Sigmoid colon (tissue), 4 donors: ENCODE results near the gene EXOC6.

Experiments
- EP300 ChIP-seq, 4 donors: sonication (generic); formaldehyde crosslinking; IDR thresholded peaks; one replicate each; pipeline ENCODE4 v1.6.1; 2017; ENCODE audit warnings: antibody characterized with exemption in 4 of 4
- POLR2A ChIP-seq, 2 donors: fragments of 450-650 bp; IDR thresholded peaks; one replicate each; pipeline ENCODE4 v1.6.1; 2016; ENCODE audit warnings: antibody characterized with exemption in 2 of 2, mild to moderate bottlenecking in 2 of 2, moderate library complexity in 2 of 2
- POLR2AphosphoS5 ChIP-seq, 4 donors: sonication (generic); formaldehyde crosslinking; IDR thresholded peaks; one replicate each; pipeline ENCODE4 v1.6.1; 2017; ENCODE audit warnings: antibody characterized with exemption in 4 of 4
- TF ChIP-seq, protein P1 (sequence below), 4 experiments: fragments of 450-650 bp in 3 of 4; fragments of 200-600 bp in 1 of 4; IDR thresholded peaks; one replicate each; pipeline ENCODE4 v1.5.1; 2016 to 2019; ENCODE audit warnings: antibody characterized with exemption in 4 of 4, mild to moderate bottlenecking in 3 of 4, moderate library complexity in 2 of 4

- TF ChIP-seq, protein P1, sequence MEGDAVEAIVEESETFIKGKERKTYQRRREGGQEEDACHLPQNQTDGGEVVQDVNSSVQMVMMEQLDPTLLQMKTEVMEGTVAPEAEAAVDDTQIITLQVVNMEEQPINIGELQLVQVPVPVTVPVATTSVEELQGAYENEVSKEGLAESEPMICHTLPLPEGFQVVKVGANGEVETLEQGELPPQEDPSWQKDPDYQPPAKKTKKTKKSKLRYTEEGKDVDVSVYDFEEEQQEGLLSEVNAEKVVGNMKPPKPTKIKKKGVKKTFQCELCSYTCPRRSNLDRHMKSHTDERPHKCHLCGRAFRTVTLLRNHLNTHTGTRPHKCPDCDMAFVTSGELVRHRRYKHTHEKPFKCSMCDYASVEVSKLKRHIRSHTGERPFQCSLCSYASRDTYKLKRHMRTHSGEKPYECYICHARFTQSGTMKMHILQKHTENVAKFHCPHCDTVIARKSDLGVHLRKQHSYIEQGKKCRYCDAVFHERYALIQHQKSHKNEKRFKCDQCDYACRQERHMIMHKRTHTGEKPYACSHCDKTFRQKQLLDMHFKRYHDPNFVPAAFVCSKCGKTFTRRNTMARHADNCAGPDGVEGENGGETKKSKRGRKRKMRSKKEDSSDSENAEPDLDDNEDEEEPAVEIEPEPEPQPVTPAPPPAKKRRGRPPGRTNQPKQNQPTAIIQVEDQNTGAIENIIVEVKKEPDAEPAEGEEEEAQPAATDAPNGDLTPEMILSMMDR (IDR thresholded peaks at IDR 0.05): no peak
- TF ChIP-seq POLR2A (IDR thresholded peaks at IDR 0.05) (no peak), EP300 (IDR thresholded peaks at IDR 0.05) (no peak), POLR2AphosphoS5 (IDR thresholded peaks at IDR 0.05) (no peak)
Measured at GRCh38 chr10:92809840-92810239, 38.5 kb upstream of the EXOC6 start.
